ENCODE results near the gene SYNDIG1L.

GRCh38 chr14:74472601-74473000, 46.6 kb upstream of the SYNDIG1L start:
- TF ChIP-seq CTCF (IDR thresholded peaks at IDR 0.05; ENCODE audit: low read depth, low read length, missing input control) (no peak), TAF1 (conservative IDR thresholded peaks at IDR 0.05) (no peak), NR2F2 (IDR thresholded peaks at IDR 0.05) (no peak), REST (IDR thresholded peaks at IDR 0.05) (no peak), MAX (IDR thresholded peaks at IDR 0.05) (no peak), JUND (IDR thresholded peaks at IDR 0.05) (no peak), GABPA (IDR thresholded peaks at IDR 0.05 in 1 of 2, conservative IDR thresholded peaks at IDR 0.05 in 1 of 2) (no peak), ATF3 (IDR thresholded peaks at IDR 0.05) (no peak)
